Fibroblast of the conjunctiva (primary cell): Measurements from ENCODE around the gene PRUNE1.

Experiments used
- DNase-seq: peaks from one replicate; pipeline ENCODE4 v3.0.0-alpha.2; 2010; ENCODE audit warnings: low read depth

The PRUNE1 gene

GRCh38 chr1:151008244-151009205 lies at the start of gene PRUNE1:
PRUNE1 (plus strand) TSS chr1:151008449; CDS start chr1:151008633, 184 bp downstream.
- DNase-seq = peak; percentile 97

- DNase-seq = no peak
These were observed 47.6 kb upstream of the PRUNE1 start for GRCh38 chr1:150960646-150961045.

- DNase-seq = no peak
These were observed 46.5 kb upstream of the PRUNE1 start for GRCh38 chr1:150961756-150962155.

GRCh38 chr1:150963321-150964163 lies 44.7 kb upstream of the PRUNE1 start:
- DNase-seq = no peak

- DNase-seq = no peak
These were observed 44.1 kb upstream of the PRUNE1 start for GRCh38 chr1:150964164-150964489.

- no peak for DNase-seq
These were observed 42.6 kb upstream of the PRUNE1 start for GRCh38 chr1:150965605-150966004.

GRCh38 chr1:150966011-150966410 lies 42.2 kb upstream of the PRUNE1 start:
- DNase-seq = no peak

GRCh38 chr1:150967936-150968335 lies 40.3 kb upstream of the PRUNE1 start:
- no peak for DNase-seq

- DNase-seq = no peak
These were observed 39.8 kb upstream of the PRUNE1 start for GRCh38 chr1:150968491-150968890.

GRCh38 chr1:150969626-150970025 lies 38.6 kb upstream of the PRUNE1 start:
- DNase-seq = no peak

- peak; percentile 38 for DNase-seq
These were observed 37.3 kb upstream of the PRUNE1 start for GRCh38 chr1:150970808-150971582.

GRCh38 chr1:150971583-150972416 lies 36.4 kb upstream of the PRUNE1 start:
- no peak for DNase-seq

- no peak for DNase-seq
These were observed 35.8 kb upstream of the PRUNE1 start for GRCh38 chr1:150972417-150972940.

GRCh38 chr1:150973258-150973835 lies 34.9 kb upstream of the PRUNE1 start:
- no peak for DNase-seq

- DNase-seq = no peak
These were observed 34.2 kb upstream of the PRUNE1 start for GRCh38 chr1:150973836-150974579.

GRCh38 chr1:150974580-150975478 lies 33.4 kb upstream of the PRUNE1 start, which contains the start of gene CERS2:
CERS2 (minus strand) TSS chr1:150974835; CDS start chr1:150969090, 5,745 bp downstream.
- peak; percentile 41 for DNase-seq

- no peak for DNase-seq
These were observed 31.8 kb upstream of the PRUNE1 start for GRCh38 chr1:150976401-150976821.

- DNase-seq = no peak
These were observed 31.2 kb upstream of the PRUNE1 start for GRCh38 chr1:150976879-150977694.
